Bladder microvascular endothelial cell (primary cell): ENCODE measurements around the gene DIP2B. TPM values are rescaled to one million over a fixed set of nuclear protein-coding genes. Genes with fewer than 3 reads are reported as not detected.

Experiments
- total RNA-seq: library from RNA; depleted of rRNA; stranded (reverse); fragments of >200 nt; gene quantifications from 2 replicates; pipeline ENCODE4 v1.2.3, GENCODE V29; 2014

The DIP2B gene
- 20.2 and 41.0 TPM in 2 replicates for total RNA-seq

GRCh38 chr12:50504798-50505674 lies at the start of gene DIP2B:
Gene DIP2B (plus strand): TSS chr12:50504985. CDS start chr12:50505141, 156 bp downstream.

GRCh38 chr12:50763639-50764285 lies 259.0 kb downstream of the DIP2B start, which contains the start of gene ATF1:
Gene ATF1 (plus strand): TSS chr12:50764101. CDS start chr12:50780146, 16,045 bp downstream.

Other genes with a start within 250 kb of the DIP2B start
- gene LIMA1, start 221.5 kb upstream of the DIP2B start, total RNA-seq: 30.6 and 89.7 TPM in 2 replicates
- not detected in 2 replicates for gene FAM186A, start 108.4 kb upstream of the DIP2B start, total RNA-seq
- gene LARP4, start 104.1 kb upstream of the DIP2B start, total RNA-seq: 24.9 and 76.3 TPM in 2 replicates